ENCODE results near the gene MIDN.

GRCh38 chr19:1232652-1233072 lies 15.7 kb upstream of the MIDN start:
- no peak for TF ChIP-seq CTCF (IDR thresholded peaks at IDR 0.05)
- TF ChIP-seq POLR2A (IDR thresholded peaks at IDR 0.05) = no peak

Measured in adrenal gland (tissue), 5 donors.